Naive thymus-derived CD4-positive, alpha-beta T cell (primary cell): ENCODE results near the gene SDC3. TPM values are rescaled to one million over a fixed set of nuclear protein-coding genes. Genes with fewer than 3 reads are reported as not detected.
A peak's percentile ranks its signal among the peaks of the same experiment; 100 is the strongest.

Source experiments
- ATAC-seq: fragments of 150-1000 bp; cut with Tn5 transposase; 2 replicates; pipeline ENCODE4 v1.10.0; 2021; ENCODE audit warnings: mild to moderate bottlenecking, moderate library complexity
- CTCF ChIA-PET: fragments of 350-600 bp; sonication (Branson Sonifier 250); formaldehyde crosslinking; loops from one replicate; lab custom pipeline; 2021; ENCODE audit warnings: antibody characterized with exemption; lab: Charles Lee
- POLR2A ChIA-PET: fragments of 350-600 bp; sonication (Branson Sonifier 250); formaldehyde crosslinking; loops from one replicate; lab custom pipeline; 2021; ENCODE audit warnings: antibody characterized with exemption, inconsistent platforms; lab: Charles Lee
- DNase-seq, 9 donors: peaks; one replicate each; pipeline versions ENCODE4 v3.0.0 to v3.0.0-alpha.2; 2020 to 2022; ENCODE audit warnings: mixed read lengths in 1 of 9
- H3K27ac ChIP-seq: one replicate; pipeline ENCODE4 v1.7.0; 2013; ENCODE audit warnings: mild to moderate bottlenecking, low read depth, low read length, moderate library complexity
- H3K27me3 ChIP-seq, 2 donors: one replicate each; pipeline ENCODE4 v1.7.0; 2013; ENCODE audit warnings: low read length in 2 of 2, mild to moderate bottlenecking in 2 of 2, moderate library complexity in 2 of 2; ENCODE audit not compliant: control insufficient read depth in 2 of 2, insufficient read depth in 2 of 2
- H3K36me3 ChIP-seq, 3 experiments: 1 replicate in 2 of 3; 2 replicates in 1 of 3; pipeline ENCODE4 v1.7.0; 2013; ENCODE audit warnings: low read length in 3 of 3, mild to moderate bottlenecking in 3 of 3, moderate library complexity in 1 of 3; ENCODE audit not compliant: insufficient read depth in 3 of 3, control insufficient read depth in 2 of 3
- H3K4me1 ChIP-seq, 2 donors: one replicate each; pipeline ENCODE4 v1.7.0; 2013; ENCODE audit warnings: low read length in 2 of 2, mild to moderate bottlenecking in 2 of 2, moderate library complexity in 1 of 2; ENCODE audit not compliant: control insufficient read depth in 2 of 2, insufficient read depth in 2 of 2
- H3K4me3 ChIP-seq: 2 replicates; pipeline ENCODE4 v1.7.0; 2013; ENCODE audit warnings: mild to moderate bottlenecking, low read length
- H3K9me3 ChIP-seq, 3 experiments: 1 replicate in 2 of 3; 2 replicates in 1 of 3; pipeline ENCODE4 v1.7.0; 2013; ENCODE audit warnings: low read length in 3 of 3; ENCODE audit not compliant: control insufficient read depth in 2 of 3
- H3K27ac Mint-ChIP-seq, 9 donors: one replicate each; pipeline ENCODE4 v1.8.0; 2020 to 2022; ENCODE audit warnings: mixed read lengths in 9 of 9, mild to moderate bottlenecking in 8 of 9, moderate library complexity in 5 of 9, inconsistent platforms in 2 of 9
- H3K27me3 Mint-ChIP-seq, 5 donors: one replicate each; pipeline ENCODE4 v1.8.0; 2021 to 2022; ENCODE audit warnings: mixed read lengths in 5 of 5, mild to moderate bottlenecking in 1 of 5
- H3K36me3 Mint-ChIP-seq, 5 donors: one replicate each; pipeline ENCODE4 v1.8.0; 2020 to 2022; ENCODE audit warnings: mixed read lengths in 5 of 5, mild to moderate bottlenecking in 3 of 5, inconsistent platforms in 1 of 5
- H3K4me1 Mint-ChIP-seq, 7 donors: one replicate each; pipeline ENCODE4 v1.8.0; 2020 to 2022; ENCODE audit warnings: mixed read lengths in 7 of 7, mild to moderate bottlenecking in 3 of 7, inconsistent platforms in 1 of 7
- H3K4me3 Mint-ChIP-seq, 10 donors: one replicate each; pipeline ENCODE4 v1.8.0; 2020 to 2022; ENCODE audit warnings: mild to moderate bottlenecking in 10 of 10, mixed read lengths in 10 of 10, moderate library complexity in 6 of 10, inconsistent platforms in 2 of 10
- H3K9me3 Mint-ChIP-seq, 11 donors: one replicate each; pipeline ENCODE4 v1.8.0; 2020 to 2022; ENCODE audit warnings: mixed read lengths in 11 of 11, mild to moderate bottlenecking in 4 of 11, inconsistent platforms in 1 of 11, moderate library complexity in 1 of 11
- intact Hi-C, 2 donors: fragments of 100-400 bp; cut with micrococcal nuclease; formaldehyde crosslinking; loops; one replicate each; pipeline ENCODE4 v1.15.1; 2023
- polyA plus RNA-seq, 2 donors: library from polyadenylated mRNA; unstranded; fragments of 300-500 nt; fragmentation: Illumina TruSeq; gene quantifications; one replicate each; pipeline ENCODE4 v1.2.3, GENCODE V29; 2021
- total RNA-seq, 6 experiments: library from RNA in 5 of 6; stranded (reverse) in 5 of 6; gene quantifications; 1 replicate in 5 of 6; 2 replicates in 1 of 6; pipeline ENCODE4 v1.2.3 and lab custom pipeline; 2021 to 2026

The SDC3 gene
- total and polyA plus RNA-seq, 7 experiments from 2014 or later = 0.07 to 0.42 (median 0.27) TPM; not detected in 1

DNA sequence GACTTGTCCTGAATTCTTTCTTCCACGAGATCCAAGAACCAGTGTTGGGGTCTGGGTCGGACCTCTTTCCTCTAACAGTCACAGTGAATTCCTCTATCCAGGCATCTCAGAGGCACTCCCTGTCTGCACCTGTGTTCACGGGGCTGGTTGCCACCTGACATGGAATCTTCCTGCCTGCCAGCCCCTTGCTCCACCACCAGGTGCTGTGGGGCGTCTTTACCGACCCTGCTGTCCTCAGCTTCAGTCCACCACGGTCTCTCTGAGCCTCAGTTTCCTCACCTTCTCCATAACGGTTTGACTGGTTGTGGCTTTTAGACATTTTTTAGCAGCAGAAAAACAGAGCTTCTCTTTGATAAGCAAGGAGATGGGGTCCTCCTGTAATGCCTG is 62.7 kb downstream of the SDC3 start:
- DNase-seq (no peak), ATAC-seq (no peak)
- Mint-ChIP-seq H3K9me3 (peaks cover 0 to 2% (median 0%) of the 10 kb centered on the region in 11 donors), H3K4me3 (no peak overlapping the region), H3K27ac (no peak overlapping the region), H3K27me3 (peaks cover 53 to 77% (median 68%) of the 10 kb centered on the region in 5 donors), H3K4me1 (peaks cover 0 to 5% (median 0%) of the 10 kb centered on the region in 7 donors), H3K36me3 (peaks cover 0 to 3% (median 0%) of the 10 kb centered on the region in 5 donors)
- no peaks in the 10 kb centered on the region for H3K4me1 ChIP-seq
- H3K36me3 ChIP-seq = no peaks in the 10 kb centered on the region
- no peak overlapping the region for H3K4me3 ChIP-seq
- H3K9me3 ChIP-seq = no peaks in the 10 kb centered on the region
- intact Hi-C loops = no loop called here
- ChIA-PET POLR2A (interaction anchor here (0.6 kb wide), 1 partner anchor 177 kb away, joined by 3 read pairs; no protein-coding TSS in a partner anchor), CTCF (no interaction called here)
- H3K27ac ChIP-seq = no peak overlapping the region
- no peaks in the 10 kb centered on the region for H3K27me3 ChIP-seq

DNA sequence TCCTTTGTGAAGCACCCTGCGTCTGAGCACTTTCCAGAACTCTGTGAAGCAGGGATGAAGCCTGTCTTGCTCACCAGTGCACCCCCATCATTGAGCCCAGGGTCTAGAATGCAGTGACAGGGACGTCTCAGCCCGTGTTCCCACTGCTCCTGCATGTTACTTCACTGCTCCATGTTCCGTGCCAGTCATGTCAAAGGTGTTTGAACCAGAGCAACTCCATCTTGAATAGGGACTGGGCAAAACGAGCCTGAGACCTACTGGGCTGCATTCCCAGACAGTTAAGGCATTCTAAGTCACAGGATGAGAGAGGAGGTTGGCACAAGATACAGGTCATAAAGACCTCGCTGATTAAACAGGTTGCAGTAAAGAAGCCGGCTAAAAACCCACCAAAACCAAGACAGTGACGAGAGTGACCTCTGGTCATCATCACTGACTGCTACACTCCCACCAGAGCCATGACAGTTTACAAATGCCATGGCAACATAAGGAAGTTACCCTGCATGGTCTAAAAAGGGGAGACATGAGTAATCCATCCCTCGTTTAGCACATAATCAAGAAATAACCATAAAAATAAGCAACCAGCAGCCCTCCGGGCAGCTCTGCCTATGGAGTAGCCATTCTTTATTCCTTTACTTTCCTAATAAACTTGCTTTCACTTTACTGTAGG is 63.2 kb downstream of the SDC3 start:
- DNase-seq = no peak
- H3K36me3 Mint-ChIP-seq = peaks cover 0 to 3% (median 0%) of the 10 kb centered on the region in 5 donors
- CTCF ChIA-PET = no interaction called here
- POLR2A ChIA-PET = no interaction called here
- ATAC-seq = no peak
- H3K27ac ChIP-seq = no peak overlapping the region
- intact Hi-C loops = no loop called here
- H3K27me3 Mint-ChIP-seq = peaks cover 53 to 77% (median 68%) of the 10 kb centered on the region in 5 donors
- no peak overlapping the region for H3K4me3 ChIP-seq
- H3K4me1 Mint-ChIP-seq = peaks cover 0 to 5% (median 0%) of the 10 kb centered on the region in 7 donors
- H3K4me1 ChIP-seq = no peaks in the 10 kb centered on the region
- H3K9me3 ChIP-seq = no peaks in the 10 kb centered on the region
- H3K4me3 Mint-ChIP-seq = no peak overlapping the region
- no peaks in the 10 kb centered on the region for H3K36me3 ChIP-seq
- H3K27me3 ChIP-seq = no peaks in the 10 kb centered on the region
- peaks cover 0 to 2% (median 0%) of the 10 kb centered on the region in 11 donors for H3K9me3 Mint-ChIP-seq
- no peak overlapping the region for H3K27ac Mint-ChIP-seq

GRCh38 chr1:30844631-30845030 is 63.9 kb downstream of the SDC3 start:
- no peak overlapping the region for H3K27ac ChIP-seq
- ChIA-PET CTCF (no interaction called here), POLR2A (no interaction called here)
- no peak overlapping the region for H3K4me3 ChIP-seq
- Mint-ChIP-seq H3K27ac (no peak overlapping the region), H3K4me3 (no peak overlapping the region), H3K9me3 (peaks cover 0 to 2% (median 0%) of the 10 kb centered on the region in 11 donors), H3K36me3 (peaks cover 0 to 4% (median 0%) of the 10 kb centered on the region in 5 donors), H3K4me1 (peaks cover 0 to 5% (median 0%) of the 10 kb centered on the region in 7 donors), H3K27me3 (peaks cover 53 to 74% (median 67%) of the 10 kb centered on the region in 5 donors)
- intact Hi-C loops = no loop called here
- H3K36me3 ChIP-seq = no peaks in the 10 kb centered on the region
- H3K4me1 ChIP-seq = no peaks in the 10 kb centered on the region
- DNase-seq (no peak), ATAC-seq (no peak)
- no peaks in the 10 kb centered on the region for H3K27me3 ChIP-seq
- no peaks in the 10 kb centered on the region for H3K9me3 ChIP-seq

DNA sequence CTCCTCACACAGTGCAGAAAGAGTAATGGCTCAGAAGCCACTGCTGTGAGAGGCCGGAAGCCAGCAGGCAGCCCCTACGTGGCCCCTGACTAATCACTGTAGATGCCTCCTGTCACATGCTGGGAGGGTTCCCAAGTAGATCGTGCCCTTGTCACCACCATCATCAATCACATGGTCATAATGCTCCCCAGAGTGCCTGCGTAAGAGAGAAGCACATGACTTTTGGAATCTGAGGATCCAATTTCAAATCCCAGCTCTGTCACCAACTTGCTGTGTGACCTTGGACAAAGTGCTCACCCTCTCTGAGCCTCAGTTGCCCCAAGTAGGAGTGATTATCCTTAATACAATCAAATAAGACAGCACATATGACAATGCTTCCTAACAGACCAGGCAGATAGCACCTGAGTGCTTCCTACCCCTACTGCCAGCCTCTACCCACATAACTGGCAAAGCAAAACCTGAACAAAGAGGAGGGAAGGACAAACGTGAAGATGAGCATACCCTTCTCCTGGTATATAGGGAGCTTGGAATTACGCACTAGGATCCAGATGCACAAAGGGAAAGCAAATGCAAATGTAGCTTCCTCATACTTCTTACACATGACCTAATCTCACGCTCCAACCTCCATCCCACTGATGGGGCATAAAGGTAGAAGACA is 65.7 kb downstream of the SDC3 start:
- POLR2A ChIA-PET = no interaction called here
- intact Hi-C loops = no loop called here
- H3K9me3 Mint-ChIP-seq = peaks cover 0 to 5% (median 0%) of the 10 kb centered on the region in 11 donors

GRCh38 chr1:30840904-30841598 is 67.5 kb downstream of the SDC3 start:
- Mint-ChIP-seq H3K27ac (no peak overlapping the region), H3K4me3 (no peak overlapping the region), H3K4me1 (no peaks in the 10 kb centered on the region), H3K36me3 (peaks cover 0 to 9% (median 0%) of the 10 kb centered on the region in 5 donors), H3K9me3 (peaks cover 0 to 5% (median 0%) of the 10 kb centered on the region in 11 donors), H3K27me3 (peaks cover 43 to 65% (median 51%) of the 10 kb centered on the region in 5 donors)
- no peak overlapping the region for H3K4me3 ChIP-seq
- H3K4me1 ChIP-seq = no peaks in the 10 kb centered on the region
- ChIA-PET POLR2A (no interaction called here), CTCF (interaction anchor here (0.6 kb wide), 1 partner anchor 1873 kb away, joined by 4 read pairs; no protein-coding TSS in a partner anchor)
- no peaks in the 10 kb centered on the region for H3K9me3 ChIP-seq
- ATAC-seq (peak; percentile 54), DNase-seq (no peak)
- no peaks in the 10 kb centered on the region for H3K27me3 ChIP-seq
- H3K27ac ChIP-seq = no peak overlapping the region
- no peaks in the 10 kb centered on the region for H3K36me3 ChIP-seq
- intact Hi-C loops = no loop called here

More for the DNA sequence above, 65.7 kb downstream of the SDC3 start:
- H3K36me3 Mint-ChIP-seq = peaks cover 0 to 9% (median 0%) of the 10 kb centered on the region in 5 donors
- no peak overlapping the region for H3K4me3 Mint-ChIP-seq
- Histone ChIP-seq H3K4me1 (no peaks in the 10 kb centered on the region), H3K27ac (no peak overlapping the region), H3K36me3 (no peaks in the 10 kb centered on the region), H3K4me3 (no peak overlapping the region), H3K9me3 (no peaks in the 10 kb centered on the region), H3K27me3 (no peaks in the 10 kb centered on the region)
- DNase-seq (no peak), ATAC-seq (no peak)
- H3K4me1 Mint-ChIP-seq = no peaks in the 10 kb centered on the region
- CTCF ChIA-PET = no interaction called here
- H3K27me3 Mint-ChIP-seq = peaks cover 50 to 67% (median 61%) of the 10 kb centered on the region in 5 donors
- no peak overlapping the region for H3K27ac Mint-ChIP-seq

DNA sequence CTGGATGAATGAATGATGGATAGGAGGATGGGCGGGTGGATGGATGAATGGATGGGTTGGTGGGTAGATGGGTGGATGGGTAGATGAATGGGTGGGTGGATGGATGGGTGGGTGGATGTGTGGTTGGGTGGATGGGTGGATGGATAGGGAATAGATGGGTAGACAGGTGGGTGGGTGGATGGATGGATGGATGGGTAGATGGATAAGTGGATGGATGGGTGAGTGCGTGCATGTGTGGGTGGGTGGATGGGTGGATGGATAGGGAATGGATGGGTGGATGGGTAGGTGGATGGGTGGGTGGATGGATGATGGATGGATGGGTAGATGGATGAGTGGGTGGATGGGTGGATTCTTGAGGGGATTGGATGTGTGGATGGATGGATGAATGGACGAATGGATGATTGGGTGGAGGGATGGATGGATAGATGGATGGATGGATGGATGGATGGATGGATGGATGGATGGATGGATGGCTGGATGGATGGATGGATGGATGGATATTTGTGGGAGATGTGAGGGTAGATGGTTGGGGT is 68.7 kb downstream of the SDC3 start:
- no peak overlapping the region for H3K4me3 ChIP-seq
- no peaks in the 10 kb centered on the region for H3K9me3 ChIP-seq
- Mint-ChIP-seq H3K4me3 (no peak overlapping the region), H3K4me1 (no peaks in the 10 kb centered on the region), H3K36me3 (peaks cover 0 to 9% (median 0%) of the 10 kb centered on the region in 5 donors), H3K9me3 (peaks cover 0 to 5% (median 0%) of the 10 kb centered on the region in 11 donors), H3K27me3 (peaks cover 31 to 57% (median 39%) of the 10 kb centered on the region in 5 donors), H3K27ac (no peak overlapping the region)
- no peaks in the 10 kb centered on the region for H3K4me1 ChIP-seq
- H3K36me3 ChIP-seq = no peaks in the 10 kb centered on the region
- intact Hi-C loops = no loop called here
- ChIA-PET CTCF (no interaction called here), POLR2A (no interaction called here)
- H3K27ac ChIP-seq = no peak overlapping the region
- ATAC-seq (no peak), DNase-seq (no peak)
- H3K27me3 ChIP-seq = no peaks in the 10 kb centered on the region
